ENCODE results near the gene NCKAP5L.
A peak's percentile ranks its signal among the peaks of the same experiment; 100 is the strongest.

DNA sequence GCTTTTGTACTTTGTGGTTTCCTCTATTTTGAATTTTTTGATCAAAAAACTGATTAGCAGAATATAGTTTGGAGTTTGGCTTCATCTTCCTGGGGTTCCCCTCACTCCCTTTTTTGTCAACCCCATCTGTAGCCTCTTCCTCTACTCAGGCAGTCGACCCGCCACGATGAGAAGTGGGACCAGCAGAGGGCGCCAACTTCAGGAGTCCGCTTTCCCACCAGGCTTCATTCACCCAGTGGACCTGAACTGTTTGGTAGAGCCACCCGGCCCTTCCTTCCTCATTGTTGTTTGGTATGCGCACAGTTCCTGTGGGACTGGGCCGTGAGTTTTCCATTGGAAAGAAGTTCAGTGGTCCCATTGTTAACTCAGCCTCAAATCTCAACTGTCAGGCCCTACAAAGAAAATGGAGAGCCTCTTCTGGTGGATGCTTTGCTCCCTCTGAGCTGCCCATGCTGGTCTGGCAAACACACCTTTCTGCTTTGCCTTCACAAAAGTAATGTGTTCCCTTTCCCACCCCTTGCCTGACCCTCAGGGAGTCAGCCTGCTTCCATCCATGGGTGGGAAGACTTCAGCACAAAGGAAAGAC lies 65.1 kb downstream of the NCKAP5L start:
- TF ChIP-seq, protein P1, sequence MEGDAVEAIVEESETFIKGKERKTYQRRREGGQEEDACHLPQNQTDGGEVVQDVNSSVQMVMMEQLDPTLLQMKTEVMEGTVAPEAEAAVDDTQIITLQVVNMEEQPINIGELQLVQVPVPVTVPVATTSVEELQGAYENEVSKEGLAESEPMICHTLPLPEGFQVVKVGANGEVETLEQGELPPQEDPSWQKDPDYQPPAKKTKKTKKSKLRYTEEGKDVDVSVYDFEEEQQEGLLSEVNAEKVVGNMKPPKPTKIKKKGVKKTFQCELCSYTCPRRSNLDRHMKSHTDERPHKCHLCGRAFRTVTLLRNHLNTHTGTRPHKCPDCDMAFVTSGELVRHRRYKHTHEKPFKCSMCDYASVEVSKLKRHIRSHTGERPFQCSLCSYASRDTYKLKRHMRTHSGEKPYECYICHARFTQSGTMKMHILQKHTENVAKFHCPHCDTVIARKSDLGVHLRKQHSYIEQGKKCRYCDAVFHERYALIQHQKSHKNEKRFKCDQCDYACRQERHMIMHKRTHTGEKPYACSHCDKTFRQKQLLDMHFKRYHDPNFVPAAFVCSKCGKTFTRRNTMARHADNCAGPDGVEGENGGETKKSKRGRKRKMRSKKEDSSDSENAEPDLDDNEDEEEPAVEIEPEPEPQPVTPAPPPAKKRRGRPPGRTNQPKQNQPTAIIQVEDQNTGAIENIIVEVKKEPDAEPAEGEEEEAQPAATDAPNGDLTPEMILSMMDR (IDR thresholded peaks at IDR 0.05 in 4 of 5, conservative IDR thresholded peaks at IDR 0.05 in 1 of 5), result peak in 4 of 5 experiments; percentile 28 to 71 (median 52)
- no peak for TF ChIP-seq POLR2A (IDR thresholded peaks at IDR 0.05)
